Ureter (tissue), 1 donor: ENCODE data around the gene SLC25A11. TPM values are rescaled to one million over a fixed set of nuclear protein-coding genes. Genes with fewer than 3 reads are reported as not detected.
"Not testable (repeated sequence)": the region's sequence is repeated elsewhere in the genome, so short reads cannot be mapped to it uniquely, and the experiment has no call there.

Experiments used
- DNase-seq: peaks from one replicate; pipeline ENCODE4 v3.0.0-alpha.2; 2020; ENCODE audit warnings: low spot score
- total RNA-seq: library from RNA; stranded (reverse); gene quantifications from one replicate; pipeline ENCODE4 v1.2.4, GENCODE V29; 2023
- donor health status: DM: yes; HTN: yes; CAD: no.

SLC25A11 gene
- total RNA-seq, 1 donor from 2014 or later = 62.0 TPM

DNA sequence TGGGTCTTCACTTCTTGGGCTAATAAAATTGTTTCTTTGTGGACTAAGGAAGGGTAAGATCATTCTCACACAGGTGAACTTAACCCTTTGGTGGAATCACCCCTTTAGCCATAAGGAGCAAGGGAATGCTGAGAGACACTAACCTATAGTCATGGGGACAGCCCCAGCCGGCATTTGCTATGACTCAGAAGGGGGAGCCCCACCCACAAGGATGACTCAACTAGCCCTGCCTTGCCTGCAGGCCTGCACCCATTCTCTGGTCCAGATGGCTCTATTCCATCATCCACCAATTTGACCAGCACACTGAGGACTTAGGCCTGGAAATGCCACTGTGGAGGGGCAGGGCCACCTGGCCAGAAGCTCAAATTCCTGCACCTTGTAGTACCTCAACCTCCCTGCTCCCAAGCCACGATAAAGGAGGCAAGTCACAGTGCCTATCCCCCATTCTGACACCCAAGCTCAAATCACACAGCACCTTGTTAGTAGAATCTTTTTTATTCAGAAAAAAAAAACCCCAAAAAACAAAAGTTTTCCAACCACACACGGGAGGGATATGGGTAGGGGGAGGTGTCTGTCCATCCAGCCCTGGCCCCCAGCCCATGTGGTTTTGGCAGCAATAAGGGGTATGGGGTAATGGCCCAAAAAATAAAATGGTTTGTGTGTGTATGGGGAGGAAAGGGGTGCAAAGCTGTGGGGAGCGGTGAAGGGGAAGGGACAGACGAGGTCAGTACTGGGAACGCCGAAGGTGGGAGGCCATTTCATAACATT, 5.5 kb upstream of the SLC25A11 start:
- peak; percentile 80 for DNase-seq

DNA sequence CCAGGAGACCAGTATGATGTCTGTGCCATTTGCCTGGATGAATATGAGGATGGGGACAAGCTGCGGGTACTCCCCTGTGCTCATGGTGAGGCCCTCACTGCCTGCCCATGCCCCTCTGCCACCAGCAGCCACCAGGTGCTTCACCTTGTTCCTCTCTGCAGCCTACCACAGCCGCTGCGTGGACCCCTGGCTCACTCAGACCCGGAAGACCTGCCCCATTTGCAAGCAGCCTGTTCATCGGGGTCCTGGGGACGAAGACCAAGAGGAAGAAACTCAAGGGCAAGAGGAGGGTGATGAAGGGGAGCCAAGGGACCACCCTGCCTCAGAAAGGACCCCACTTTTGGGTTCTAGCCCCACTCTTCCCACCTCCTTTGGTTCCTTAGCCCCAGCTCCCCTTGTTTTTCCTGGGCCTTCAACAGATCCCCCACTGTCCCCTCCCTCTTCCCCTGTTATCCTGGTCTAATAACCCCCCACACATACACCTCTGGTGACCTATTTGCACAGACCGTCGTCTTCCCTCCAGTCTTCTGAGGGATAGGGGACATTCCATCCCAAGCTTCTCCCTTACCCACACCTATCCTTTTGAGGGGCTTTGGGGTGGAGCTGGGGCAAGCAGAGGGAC, 4.8 kb upstream of the SLC25A11 start:
- DNase-seq = no peak

DNA sequence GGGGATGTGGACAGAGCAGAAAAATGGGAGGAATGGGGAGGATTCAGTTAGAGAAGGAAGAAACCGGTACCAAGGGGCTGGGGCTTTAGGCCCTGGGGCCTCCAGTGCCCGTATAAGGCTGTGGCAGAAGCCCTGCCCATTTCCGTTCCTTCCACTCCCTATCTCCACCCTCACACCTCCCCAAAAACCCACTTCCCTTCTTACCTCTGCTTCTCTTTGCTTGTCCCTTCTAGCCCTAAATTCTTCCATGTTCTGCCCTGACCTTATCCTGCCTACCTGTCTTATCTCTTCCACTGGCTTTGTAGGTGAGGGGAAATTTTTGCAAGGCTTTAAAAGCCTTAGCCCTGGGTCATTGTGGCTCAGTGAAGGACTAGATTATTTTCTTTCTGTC, 4.3 kb upstream of the SLC25A11 start:
- no peak for DNase-seq

DNA sequence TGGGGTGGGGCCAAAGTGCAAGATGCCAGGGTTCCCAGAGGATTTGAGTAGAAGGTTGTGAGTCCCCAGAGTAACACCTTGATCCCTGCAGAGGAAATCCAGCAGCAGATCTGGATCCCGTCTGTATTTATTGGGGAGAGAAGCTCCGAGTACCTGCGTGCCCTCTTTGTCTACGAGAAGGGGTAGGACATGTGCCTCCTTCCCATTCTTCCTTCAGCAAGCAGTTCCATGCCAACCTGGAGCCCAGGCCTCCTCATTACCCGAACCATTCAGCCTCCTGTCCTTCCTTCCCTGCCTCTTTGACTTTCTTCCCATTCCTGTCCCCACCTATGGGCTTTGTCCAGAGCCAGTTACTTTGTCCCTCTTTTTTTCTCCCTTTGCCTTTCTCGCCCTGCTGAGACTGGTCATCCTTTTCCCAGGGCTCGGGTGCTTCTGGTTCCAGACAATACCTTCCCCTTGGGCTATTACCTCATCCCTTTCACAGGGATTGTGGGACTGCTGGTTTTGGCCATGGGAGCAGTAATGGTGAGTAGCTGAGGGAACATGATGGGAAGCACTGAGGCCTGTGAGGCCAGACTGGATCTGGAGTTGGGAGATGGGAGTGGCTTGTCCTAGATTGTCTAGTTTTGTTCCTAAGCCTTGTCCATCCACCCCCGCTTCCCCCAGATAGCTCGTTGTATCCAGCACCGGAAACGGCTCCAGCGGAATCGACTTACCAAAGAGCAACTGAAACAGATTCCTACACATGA, 3.1 kb upstream of the SLC25A11 start:
- no peak for DNase-seq

DNA sequence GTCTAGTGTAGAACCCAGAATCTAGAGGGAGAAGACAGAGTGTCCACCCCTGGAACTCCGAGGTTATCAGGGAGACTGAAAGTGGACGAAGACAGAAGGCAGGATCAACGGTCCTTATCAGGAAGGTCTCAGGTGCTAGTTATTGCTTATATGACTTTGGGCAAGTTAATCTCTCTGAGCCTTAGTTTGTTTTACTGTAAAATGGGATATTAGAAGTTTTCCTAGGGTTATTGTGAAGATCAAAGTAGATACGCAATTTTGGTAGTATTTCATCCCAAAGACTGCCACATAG, 1.4 kb upstream of the SLC25A11 start:
- no peak for DNase-seq

DNA sequence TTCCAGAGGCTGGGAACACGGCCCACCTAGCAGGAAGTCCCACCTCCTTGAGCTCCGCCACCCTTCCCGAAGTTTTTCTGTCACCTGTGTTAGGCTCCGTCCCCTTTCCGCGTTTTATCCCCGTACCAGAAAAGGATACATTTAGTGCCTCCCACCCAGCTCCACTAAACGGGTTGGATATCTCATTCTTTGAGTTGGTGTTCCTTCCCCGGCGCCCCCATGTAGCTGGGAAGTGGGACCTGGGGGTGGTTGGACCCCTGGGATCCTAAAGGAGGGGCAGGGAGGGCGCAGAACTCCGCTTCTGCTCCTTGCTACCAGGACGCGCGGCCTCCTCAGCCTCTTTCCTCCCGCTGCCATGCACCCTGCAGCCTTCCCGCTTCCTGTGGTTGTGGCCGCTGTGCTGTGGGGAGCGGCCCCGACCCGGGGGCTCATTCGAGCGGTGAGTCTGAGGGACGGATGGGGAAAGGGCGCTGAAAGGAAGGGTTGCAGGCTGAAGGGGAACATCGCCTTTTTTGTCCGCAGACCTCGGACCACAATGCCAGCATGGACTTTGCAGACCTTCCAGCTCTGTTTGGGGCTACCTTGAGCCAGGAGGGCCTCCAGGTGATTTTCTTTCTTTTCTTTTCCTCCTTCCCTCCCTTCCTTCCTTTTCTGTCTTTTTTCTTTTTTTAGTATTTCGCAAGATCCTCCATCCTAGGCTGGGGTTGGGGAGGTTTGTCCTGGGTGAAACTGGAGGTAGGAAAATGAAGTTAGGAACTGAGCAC, 891 bp upstream of the SLC25A11 start:
- DNase-seq = no peak

DNA sequence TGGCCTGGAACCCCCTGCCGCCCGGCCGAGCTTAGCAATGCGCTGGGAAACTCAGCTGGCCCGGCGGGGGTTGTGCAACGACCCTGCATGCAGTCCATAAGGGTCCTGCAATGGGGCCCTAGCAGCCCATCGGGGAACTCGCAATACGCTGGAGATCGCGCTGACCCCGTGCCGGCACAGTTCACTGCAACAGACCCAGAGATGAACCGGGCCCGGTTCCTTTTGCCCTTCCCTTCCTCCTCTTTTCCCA, 375 bp downstream of the SLC25A11 start:
- no peak for DNase-seq

DNA sequence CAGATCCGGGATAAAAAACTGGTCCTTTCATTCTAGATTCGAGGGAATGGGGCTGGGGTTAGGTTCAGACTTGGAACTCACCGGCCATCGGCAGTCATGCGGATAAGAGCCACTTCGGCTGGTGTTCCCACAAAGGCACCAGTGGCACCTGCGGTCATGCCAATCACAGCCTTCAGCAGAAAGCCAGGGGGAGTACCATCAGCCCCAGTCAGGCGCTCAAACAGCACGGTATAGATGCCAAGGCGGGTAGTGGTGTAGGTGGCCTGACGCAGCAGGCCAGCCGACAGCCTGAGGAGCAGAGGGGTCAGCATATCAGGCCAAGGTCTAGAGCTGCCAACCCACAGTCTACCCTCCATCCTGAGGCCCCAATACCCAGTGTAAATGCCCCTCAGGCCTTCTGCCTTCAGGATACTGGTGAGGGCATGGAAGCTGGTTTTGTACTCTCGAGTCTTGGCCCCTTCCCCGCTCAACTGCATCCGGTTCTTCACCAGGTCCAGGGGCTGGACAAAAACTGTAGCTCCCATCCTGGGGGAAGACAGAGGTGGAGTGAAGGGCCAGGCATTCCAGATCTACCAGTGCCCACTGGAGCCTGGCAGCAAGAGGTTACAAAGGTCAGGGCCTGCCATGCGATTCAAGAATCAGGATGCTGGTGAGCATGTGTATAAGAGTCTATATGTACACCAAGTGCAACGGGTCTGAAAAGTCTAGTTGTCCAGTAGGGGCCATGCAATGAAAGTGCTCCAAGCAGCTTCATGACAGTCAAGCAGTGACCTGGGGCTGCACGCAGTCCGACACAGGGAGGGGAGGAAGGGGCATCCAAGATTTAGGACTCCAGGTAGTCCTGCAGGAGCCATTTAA, 929 bp downstream of the SLC25A11 start:
- DNase-seq = no peak

DNA sequence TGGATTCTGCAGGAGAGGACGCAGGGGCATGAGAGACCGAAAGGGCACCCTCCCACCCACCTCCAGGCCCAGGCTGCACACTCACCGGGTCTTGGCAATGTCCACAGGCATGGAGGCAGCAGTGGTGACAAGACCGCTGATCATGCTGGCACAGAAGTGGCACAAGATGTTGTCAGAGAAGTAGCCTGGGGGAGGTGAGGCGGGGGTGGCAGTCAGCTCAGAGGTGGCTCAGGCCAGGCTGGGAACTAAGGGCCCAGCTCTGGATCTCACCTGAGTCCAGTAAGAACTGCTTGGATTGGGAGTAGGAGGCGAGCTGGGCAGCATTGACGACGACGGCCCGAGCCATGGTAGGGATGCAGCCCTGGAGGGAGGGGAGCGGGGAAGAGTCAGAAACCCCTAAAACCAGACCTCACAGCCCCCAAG, 1.8 kb downstream of the SLC25A11 start:
- DNase-seq = no peak

DNA sequence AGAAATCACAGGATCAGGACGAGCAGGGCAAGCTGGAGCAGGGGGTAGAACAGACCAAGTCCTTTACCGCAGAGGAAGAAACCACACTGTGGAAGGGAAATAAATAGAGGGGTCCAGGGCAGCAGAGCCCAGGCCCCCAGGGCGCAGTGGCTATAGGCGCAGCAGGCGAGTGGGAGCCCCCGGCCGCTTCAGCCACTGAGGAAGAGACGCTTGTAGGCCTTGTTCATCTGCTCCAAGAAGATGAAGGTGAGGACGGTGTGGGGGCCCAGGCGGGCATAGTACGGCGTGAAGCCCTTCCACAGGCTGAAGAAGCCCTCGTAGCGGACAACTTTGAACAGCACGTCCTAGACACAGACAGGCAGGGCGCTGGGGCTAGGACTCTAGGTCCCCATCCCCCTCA, 2.3 kb downstream of the SLC25A11 start:
- no peak for DNase-seq

DNA sequence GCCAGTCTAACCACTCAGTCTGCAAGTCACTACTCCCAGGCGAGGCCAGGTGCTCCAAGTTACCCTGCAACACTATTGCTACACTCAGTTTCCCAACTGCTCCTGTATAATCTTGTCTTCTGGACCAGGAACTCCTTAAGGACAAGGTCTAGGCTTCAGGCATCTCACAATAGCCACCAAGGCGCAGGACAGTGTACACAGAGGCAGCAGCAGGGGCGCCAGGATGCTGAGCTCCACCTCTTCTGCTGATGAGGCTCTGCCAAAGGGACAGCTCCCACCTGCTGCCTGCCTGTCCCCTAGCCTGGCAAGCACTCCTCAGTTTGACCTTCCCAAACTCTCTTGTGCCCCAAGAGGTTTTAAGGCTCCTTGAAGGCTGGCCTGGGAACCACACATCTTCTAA, 3.4 kb downstream of the SLC25A11 start:
- DNase-seq = no peak

DNA sequence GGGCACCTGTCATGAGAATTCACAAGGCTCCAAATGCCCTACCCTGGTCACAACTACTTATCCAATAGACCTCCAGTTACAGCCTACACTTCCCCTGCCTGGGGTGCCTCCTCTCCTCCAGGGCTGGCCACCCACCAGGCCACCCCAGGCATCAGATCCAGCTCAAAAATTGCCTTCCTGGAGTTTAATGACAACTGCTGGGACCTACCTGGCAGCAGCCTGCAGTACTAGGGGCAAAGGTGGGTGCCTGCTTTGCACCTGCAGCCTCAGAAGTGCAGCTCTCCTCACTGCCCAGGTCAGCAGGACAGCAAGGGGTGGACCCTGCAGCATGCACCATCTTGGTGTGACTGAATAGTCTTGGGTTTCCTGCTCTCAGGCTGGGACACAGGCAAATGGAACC, 4.2 kb downstream of the SLC25A11 start:
- no peak for DNase-seq

DNA sequence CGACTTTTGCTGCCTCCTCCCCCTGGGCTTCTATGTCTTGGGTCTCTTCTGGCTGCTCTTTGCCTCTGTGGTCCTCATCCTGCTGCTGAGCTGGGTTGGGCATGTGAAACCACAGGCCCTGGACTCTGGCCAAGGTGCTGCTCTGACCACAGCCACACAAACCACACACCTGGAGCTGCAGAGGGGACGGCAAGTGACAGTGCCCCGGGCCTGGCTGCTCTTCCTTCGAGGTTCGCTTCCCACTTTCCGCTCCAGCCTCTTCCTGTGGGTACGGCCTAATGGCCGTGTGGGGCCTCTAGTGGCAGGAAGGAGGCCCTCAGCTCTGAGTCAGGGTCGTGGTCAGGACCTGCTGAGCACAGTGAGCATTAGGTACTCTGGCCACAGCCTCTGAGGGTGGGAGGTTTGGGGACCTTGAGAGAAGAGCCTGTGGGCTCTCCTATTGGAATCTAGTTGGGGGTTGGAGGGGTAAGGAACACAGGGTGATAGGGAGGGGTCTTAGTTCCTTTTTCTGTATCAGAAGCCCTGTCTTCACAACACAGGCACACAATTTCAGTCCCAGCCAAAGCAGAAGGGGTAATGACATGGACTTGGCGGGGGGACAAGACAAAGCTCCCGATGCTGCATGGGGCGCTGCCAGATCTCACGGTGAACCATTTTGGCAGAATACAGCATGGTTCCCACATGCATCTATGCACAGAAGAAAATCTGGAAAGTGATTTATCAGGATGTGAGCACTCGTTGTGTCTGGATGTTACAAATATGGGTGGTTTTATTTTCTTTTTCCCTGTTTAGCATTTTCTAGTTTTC, 5.5 kb downstream of the SLC25A11 start:
- DNase-seq = no peak

DNA sequence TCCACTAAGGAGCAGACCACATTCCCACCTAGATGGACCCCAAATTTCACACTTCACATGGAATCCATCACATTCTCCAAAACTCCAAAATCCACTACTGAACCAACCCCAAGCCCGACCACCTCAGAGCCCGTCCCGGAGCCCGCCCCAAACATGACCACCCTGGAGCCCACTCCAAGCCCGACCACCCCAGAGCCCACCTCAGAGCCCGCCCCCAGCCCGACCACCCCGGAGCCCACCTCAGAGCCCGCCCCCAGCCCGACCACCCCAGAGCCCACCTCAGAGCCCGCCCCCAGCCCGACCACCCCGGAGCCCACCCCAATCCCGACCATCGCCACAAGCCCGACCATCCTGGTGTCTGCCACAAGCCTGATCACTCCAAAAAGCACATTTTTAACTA, 6.2 kb downstream of the SLC25A11 start:
- DNase-seq = no peak

DNA sequence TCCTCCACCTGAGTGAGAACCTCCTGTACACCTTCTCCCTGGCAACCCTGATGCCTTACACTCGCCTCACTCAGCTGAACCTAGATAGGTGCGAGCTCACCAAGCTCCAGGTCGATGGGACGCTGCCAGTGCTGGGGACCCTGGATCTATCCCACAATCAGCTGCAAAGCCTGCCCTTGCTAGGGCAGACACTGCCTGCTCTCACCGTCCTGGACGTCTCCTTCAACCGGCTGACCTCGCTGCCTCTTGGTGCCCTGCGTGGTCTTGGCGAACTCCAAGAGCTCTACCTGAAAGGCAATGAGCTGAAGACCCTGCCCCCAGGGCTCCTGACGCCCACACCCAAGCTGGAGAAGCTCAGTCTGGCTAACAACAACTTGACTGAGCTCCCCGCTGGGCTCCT, 7.1 kb downstream of the SLC25A11 start:
- DNase-seq = no peak

DNA sequence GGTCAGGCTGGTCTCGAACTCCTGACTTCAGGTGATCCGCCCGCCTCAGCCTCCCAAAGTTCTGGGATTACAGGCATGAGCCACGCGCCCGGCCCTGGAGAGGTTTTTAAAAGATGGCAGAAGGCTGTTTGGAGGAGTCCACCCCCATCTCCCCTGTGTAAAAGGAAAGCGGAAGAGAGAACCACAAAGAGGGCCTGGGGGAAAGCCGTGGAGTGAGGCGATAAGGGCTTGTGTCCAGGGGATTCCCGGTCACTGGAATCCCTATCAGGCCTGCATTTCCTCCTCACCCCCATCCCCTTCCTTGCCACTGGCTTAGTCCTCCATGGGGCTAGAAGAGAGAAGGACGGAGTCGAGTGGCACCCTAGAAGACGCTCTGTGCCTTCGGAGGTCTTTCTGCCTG, 7.9 kb downstream of the SLC25A11 start, which contains the start of gene GP1BA:
Gene GP1BA, plus strand, starts transcription at position 315 of the 400 bp plus-strand sequence. CDS start 328 bp downstream, outside the sequence.
- DNase-seq = no peak

DNA sequence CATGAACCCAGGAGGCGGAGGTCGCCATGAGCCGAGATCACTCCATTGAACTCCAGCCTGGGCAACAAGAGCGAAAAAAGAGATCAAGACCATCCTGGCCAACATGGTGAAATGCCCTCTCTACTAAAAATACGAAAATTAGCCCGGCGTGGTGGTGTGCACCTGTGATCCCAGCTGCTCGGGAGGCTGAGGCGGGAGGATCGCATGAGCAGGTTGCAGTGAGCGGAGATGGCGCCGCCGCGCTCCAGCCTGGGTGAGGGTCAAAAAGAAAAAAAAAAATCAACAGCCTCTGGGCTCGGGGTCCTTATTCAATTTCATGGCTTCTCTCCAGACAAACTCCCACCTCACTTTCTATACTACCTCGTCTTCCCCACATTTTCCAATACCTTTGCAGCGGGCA, 11.0 kb downstream of the SLC25A11 start:
- DNase-seq = no peak

DNA sequence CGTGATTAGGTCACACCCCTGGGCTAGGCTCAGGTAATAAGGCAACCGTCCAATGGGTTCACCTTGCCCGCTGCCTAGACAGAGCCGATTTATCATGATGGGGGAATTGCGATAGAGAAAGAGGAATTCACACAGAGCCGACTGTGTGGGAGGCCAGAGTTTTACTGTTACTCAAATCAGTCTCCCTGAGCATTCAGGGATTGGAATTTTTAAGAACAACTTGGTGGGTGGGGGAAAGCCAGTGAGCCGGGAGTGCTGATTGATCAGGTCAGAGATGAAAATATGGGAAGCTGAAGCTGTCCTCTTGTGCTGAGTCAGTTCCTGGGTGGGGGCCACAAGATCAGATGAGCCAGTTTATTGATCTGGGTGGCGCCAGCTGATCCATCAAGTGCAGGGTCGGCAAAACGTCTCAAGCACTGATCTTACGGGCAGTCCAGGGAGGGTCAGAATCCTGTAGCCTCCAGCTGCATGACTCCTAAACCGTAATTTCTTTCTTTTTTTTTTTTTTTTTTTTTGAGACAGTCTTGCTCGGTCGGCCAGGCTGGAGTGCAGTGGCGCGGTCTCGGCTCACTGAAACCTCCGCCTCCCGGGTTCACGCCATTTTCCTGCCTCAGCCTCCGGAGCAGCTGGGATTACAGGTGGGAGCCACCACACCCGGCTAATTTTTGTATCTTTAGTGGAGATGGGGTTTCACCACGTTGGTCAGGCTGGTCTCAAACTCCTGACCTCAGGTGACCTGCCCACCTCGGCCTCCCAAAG, 13.1 kb downstream of the SLC25A11 start:
- not testable (repeated sequence) for DNase-seq

DNA sequence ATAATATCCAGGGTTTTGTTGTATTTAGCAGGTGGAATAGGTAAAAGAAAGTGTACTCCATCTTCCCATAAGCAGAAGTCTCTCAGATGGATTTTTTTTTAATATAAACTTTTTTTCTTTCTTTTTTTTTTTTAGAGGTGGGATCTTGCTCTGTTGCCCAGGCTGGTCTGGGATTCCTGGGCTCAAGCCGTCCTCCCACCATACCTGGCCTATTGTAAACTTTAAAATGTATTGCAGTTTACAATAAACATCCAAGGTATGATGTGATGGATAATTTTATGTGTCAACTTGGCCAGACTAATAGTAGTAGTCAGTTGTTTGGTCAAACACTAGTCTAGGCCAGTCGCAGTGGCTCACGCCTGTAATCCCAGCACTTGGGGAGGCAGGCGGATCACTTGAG, 18.5 kb downstream of the SLC25A11 start:
- no peak for DNase-seq
